Measurements from ENCODE around the gene S100A2.

S100A2 gene

DNA sequence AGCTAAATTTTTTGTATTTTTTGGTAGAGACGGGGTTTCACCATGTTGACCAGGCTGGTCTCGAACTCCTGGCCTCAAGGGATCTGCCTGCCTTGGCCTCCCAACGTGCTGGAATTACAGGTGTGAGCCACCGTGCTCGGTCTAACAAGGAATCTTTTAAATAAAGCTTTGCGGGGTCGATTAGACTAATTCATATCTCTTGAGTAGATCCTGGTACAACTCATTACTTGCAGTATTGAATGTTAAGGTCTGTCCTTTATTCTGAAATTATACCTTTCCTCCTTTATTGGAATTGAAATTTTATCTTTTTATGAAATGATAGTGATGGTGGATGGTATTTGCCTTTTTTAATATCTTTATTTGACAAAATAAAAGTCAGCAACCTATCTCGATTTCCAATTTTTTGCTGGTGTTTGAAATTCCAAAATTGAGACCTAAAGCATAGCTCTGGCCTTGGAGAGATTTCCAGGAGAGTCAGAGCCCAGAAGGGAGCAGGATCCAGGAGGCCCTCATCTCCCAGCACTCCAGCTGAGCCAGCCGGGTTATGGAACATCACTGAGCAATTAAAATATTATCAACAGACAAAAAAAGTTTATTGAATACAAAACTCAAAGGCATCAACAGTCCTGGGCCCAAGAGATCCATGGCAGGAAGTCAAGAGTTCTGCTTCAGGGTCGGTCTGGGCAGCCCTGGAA lies 4.7 kb downstream of the S100A2 start:
- no peak for TF ChIP-seq CTCF (IDR thresholded peaks at IDR 0.05; ENCODE audit: control insufficient read depth, extremely low read depth, insufficient read depth)
- no peak overlapping the region for H3K4me3 ChIP-seq (ENCODE audit: low read depth, low read length)
- no peak for DNase-seq (ENCODE audit: low read depth)

- TF ChIP-seq CTCF (IDR thresholded peaks at IDR 0.05; ENCODE audit: control insufficient read depth, extremely low read depth, insufficient read depth), result no peak
- no peak for DNase-seq (ENCODE audit: low read depth)
- no peak overlapping the region for H3K4me3 ChIP-seq (ENCODE audit: low read depth, low read length)
Measured at GRCh38 chr1:153560241-153560640, 5.4 kb downstream of the S100A2 start.

- DNase-seq (ENCODE audit: low read depth), result no peak
- H3K4me3 ChIP-seq (ENCODE audit: low read depth, low read length), result no peak overlapping the region
- TF ChIP-seq CTCF (IDR thresholded peaks at IDR 0.05; ENCODE audit: control insufficient read depth, extremely low read depth, insufficient read depth), result no peak
Measured at GRCh38 chr1:153557877-153558276, 7.8 kb downstream of the S100A2 start.

DNA sequence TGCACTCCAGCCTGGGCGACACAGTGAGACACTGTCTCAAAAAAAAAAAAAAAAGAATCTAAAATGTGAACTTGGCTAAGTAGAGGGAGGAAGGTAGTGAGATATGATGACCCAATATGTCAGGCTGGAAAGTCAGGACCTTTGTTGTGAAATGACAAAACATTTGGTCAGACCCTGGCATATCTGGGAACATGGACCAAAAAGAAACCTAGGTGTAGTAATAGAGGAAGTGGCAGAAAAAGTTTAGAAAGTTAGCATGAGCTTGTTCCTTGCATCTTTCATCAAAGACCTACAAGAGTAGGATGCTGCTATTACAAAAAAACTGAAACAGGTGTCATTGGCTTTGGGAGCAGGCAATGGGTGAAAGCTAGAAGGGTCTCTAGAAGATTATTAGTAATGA lies 9.3 kb downstream of the S100A2 start:
- TF ChIP-seq CTCF (IDR thresholded peaks at IDR 0.05; ENCODE audit: control insufficient read depth, extremely low read depth, insufficient read depth), result no peak
- DNase-seq (ENCODE audit: low read depth), result no peak
- no peak overlapping the region for H3K4me3 ChIP-seq (ENCODE audit: low read depth, low read length)

- no peak overlapping the region for H3K4me3 ChIP-seq (ENCODE audit: low read depth, low read length)
- DNase-seq (ENCODE audit: low read depth), result no peak
- TF ChIP-seq CTCF (IDR thresholded peaks at IDR 0.05; ENCODE audit: control insufficient read depth, extremely low read depth, insufficient read depth), result no peak
Measured at GRCh38 chr1:153553830-153554541, 11.7 kb downstream of the S100A2 start.

- DNase-seq (ENCODE audit: low read depth), result no peak
- H3K4me3 ChIP-seq (ENCODE audit: low read depth, low read length), result no peak overlapping the region
- no peak for TF ChIP-seq CTCF (IDR thresholded peaks at IDR 0.05; ENCODE audit: control insufficient read depth, extremely low read depth, insufficient read depth)
Measured at GRCh38 chr1:153553096-153553495, 12.5 kb downstream of the S100A2 start.

Data from LNCaP clone FGC (cell line).